ENCODE results near the gene TMEM256.

- TF ChIP-seq SIRT6 (IDR thresholded peaks at IDR 0.05; ENCODE audit: low read depth, low read length) (no peak), CTCF (IDR thresholded peaks at IDR 0.05 in 2 of 3, conservative IDR thresholded peaks at IDR 0.05 in 1 of 3; ENCODE audit: insufficient read depth in 2 of 3, low read depth in 1 of 3, low read length in 3 of 3) (no peak), ARHGAP35 (IDR thresholded peaks at IDR 0.05; ENCODE audit: partially characterized antibody) (no peak), HNRNPLL (IDR thresholded peaks at IDR 0.05; ENCODE audit: low read depth, low read length, poor library complexity, severe bottlenecking) (no peak), SRF (CRISPR knock-in tag; IDR thresholded peaks at IDR 0.05) (no peak), NCOR1 (IDR thresholded peaks at IDR 0.05) (no peak), ZNF75A (CRISPR knock-in tag; IDR thresholded peaks at IDR 0.05) (no peak), MYC (IDR thresholded peaks at IDR 0.05; ENCODE audit: low read depth, low read length) (no peak), MYC (CRISPR knock-in tag; IDR thresholded peaks at IDR 0.05; ENCODE audit: borderline replicate concordance, low read depth) (no peak)
These were observed 25.8 kb upstream of the TMEM256 start for GRCh38 chr17:7429722-7430121.
